Measurements from ENCODE around the gene ATP2B3.
"Not testable (repeated sequence)": the region's sequence is repeated elsewhere in the genome, so short reads cannot be mapped to it uniquely, and the experiment has no call there.

Gene ATP2B3

DNA sequence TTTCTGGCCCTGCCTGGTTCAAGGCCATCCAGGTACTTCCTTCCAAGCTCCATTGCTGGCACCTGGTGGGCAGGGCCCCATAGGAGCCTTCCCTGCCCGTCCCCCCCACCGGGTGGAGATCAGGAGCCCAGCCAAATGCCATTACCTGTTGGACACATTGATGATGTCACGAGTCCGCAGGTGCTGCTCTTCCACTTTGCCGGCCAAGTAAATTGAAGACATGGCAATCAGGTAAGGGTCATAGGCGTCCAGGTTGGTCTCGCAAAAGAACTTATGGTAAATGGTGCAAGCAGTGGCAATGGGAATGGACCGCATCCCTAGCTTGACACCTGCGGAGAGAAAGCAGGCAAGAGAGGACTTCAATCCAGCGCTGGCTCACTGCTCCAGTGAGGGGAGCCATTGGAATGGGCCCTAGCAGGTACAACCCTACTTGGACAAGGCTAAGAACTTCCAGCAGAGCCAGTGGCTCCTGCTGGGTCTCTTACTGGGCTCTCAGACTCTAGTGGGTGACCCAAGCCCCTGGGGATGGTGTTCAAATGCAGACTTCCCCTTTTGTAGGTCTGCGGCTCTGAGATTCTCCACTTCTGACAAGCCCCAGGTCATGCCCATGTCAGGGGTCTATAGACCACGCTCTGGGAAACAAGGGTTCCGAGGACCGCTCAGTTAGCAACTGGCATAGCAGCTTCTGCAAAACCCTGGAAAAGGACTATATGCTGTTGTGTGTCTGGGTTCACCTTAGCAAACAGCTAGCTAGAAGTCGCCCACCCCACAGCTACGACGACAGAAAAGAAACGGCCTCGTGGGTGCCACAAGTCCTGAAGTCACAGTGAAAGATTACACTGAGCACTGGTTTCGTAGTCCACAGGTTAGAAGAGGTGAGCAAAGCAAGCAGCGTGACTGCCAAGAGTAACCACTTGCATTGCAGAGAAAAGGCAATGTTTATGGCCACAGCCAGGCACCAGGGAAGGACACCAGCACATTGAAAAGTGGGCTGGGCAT is 78.7 kb downstream of the ATP2B3 start:
- no peak for DNase-seq (ENCODE audit: low spot score)

DNA sequence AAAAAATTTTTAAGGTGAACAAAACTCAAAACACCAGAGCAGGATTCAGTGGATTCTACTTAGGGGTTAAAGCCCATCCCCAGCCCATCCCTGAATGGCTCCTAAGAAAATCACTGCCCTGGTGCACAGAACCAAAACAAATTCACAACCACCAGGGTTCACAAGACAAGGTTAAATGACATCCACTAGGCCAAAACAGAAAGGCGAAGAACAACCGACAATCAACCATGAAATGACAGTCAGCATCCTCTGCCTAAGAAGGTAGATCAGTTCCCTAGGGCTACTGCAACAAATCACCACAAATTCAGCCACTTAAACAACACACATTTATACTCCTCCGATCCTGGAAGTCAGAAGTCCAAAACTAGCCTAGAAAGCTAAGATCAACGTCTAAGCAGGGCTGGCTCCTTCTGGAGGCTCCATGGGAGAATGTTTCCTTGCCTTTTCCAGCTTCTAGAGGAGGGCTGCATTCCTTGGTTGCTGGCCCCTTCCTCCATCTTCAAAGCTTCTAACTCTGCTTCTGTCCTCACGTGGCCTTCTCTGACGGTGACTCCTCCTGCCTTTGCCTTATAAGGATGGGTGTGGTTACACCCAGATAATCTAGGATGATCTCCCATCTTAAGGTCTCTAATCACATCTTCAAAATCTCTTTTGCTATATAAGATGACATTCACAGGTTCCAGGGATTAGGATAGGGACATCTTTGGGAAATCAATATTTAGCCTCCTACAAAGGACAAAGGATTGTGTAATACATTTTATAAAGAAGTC is 79.7 kb downstream of the ATP2B3 start:
- DNase-seq (ENCODE audit: low spot score): peak; percentile 19

DNA sequence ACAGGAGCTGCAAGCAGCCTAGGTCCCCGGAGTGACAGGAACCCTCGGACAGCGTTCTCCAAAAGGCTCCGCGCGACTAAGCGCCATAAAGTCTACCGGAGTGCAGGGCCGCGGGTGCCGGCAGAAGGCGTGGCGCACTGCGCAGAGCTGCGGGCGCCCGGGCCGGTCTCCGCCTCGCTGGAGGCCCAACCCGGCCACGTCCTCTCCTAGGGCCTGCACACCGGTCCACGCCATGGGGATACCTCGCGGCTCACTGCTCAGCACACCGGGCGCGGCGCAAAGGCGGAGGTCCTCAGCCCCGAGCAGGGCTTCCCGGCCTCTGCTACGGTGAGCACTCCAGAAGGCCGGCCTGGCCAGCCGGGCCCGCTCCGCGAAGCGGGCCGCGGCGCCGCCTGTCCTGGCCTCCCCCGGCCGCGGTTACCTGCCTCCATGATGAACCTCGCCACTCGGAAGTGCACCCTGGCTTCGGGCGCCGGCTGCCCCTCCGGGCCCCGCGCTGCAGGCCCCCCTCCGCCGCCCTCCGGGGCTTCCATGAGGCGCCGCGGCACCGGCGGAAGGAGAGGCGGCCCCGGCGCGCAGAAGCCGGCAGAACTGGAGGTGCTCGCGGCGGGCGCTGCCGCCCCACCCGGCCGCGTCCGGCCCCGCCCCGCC is 81.2 kb downstream of the ATP2B3 start, which contains the start of gene CCNQ:
Gene CCNQ (minus strand): TSS at position 599 of the 651 bp plus-strand sequence. CDS start 66 bp downstream, at position 533.
- DNase-seq (ENCODE audit: low spot score): peak; percentile 12

DNA sequence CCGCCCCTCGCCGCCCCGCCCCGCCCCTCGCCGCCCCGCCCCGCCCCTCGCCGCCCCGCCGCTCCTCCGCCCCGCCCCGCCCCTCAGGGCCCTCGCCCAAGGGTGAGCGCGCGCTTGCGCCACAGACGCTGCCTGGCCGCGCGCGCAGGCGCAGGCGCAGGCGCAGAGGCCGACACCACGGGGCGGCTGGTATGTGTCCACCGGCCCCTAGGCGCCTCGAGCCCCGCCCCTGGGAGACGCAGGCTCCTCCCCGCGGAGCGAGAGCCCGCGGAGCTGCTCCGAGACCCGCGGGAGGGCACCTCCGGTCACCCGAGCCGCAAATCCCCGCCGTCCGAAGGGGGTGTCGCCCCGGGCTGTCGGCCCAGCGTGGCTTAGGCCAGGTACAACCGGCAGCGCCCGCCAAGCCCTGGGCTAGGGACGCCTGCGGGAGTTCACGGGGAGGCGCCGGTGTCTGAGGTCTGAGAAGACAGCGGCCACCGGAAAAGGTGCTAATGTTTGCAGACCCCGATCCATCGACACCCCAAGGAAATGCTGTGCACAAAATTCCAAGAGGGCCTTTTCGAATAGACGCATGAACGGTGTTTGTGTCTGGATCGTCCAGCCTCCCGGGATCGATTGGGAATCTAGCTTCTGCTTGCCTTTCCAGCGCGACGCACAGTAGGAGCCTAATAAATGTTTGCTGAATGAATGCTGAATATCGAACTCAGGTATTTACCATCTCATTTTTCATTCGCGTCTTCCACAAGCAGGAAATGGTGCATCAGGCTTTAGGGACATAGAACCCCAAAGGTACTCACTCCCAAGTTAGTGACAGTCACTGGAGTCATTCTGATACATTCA is 82.0 kb downstream of the ATP2B3 start:
- peak; percentile 87 for DNase-seq (ENCODE audit: low spot score)

DNA sequence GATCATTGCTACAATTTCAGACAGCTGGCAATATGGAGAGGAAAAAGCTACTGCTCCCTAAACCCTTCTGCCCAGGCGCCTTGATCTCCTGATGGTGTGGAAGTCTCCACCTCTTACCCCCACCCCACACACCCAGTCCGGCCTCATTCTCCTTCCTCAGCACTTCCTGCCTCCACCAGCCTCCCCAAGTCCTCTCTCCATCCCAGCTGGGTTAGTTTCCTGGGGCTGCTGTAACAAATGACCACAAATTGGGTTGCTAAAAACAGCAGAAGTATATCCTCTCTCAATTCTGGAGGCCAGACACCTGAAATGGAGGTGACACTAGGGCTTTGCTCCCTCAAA is 82.6 kb downstream of the ATP2B3 start:
- DNase-seq (ENCODE audit: low spot score): peak; percentile 24

DNA sequence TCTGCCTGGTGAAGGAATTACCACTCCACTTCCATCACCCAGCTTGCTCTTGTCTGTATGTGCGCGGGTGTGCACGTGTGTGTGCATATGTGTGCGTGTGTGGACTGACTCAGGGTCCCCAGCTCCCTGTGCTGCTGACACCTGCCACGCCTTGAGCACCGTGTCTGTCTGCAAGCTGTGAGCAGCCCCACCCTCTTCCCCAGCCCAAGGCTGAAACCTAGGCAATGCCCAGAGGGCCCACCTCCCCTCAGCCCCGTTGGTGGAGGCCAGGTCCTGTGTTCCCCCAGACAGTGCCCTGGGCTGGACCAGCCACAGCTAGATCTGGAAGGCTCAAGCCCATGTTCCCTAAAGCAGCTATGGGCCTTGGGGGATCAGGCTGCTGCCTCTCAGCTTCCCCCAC is 83.5 kb downstream of the ATP2B3 start:
- DNase-seq (ENCODE audit: low spot score): no peak

DNA sequence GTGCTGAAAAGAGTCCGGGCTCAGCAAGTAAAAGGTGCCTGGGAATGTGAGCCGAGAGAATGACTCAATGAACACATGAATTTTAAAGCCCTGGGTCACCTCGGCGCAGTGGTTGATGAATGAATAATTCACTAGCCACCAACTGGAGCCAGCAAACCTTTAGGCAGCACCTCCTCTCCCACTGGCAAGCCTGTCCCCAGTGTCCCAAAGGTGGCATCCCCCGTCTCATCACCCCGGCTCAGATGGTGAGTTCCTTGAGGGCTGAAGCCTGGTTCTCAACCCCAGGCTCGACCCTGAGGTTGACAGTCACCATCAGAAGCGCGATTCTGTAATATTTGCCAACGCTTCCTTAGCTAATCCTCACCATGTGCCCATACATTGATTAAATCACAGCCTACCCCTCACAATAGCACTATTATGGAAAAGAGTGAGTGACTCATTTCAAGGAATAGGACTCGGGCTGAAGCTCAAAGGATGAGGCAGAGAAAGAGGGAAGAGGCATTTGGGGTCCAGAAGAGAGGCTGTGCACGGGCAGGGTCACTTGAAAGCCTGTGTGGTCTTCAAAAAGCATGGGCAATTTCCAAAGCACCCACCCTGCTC is 84.2 kb downstream of the ATP2B3 start:
- no peak for DNase-seq (ENCODE audit: low spot score)

DNA sequence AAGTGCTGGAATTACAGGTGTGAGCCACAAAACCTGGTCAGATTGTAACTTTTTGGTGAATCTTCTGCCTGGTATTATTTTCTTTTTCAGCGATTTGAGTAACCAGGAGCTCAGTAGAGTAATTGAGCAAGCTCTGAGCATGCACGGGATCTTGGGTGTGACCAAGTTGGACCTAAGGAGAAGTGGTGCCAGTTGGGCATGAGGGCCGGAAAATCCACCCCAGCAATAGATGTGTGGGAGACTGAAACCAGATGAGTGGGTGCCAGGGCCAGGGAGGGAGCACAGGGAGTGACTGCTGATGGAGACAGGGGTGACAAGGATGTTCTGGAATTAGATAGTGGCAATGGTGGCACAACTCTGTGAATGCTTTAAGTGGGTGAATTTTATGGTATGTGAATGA is 85.2 kb downstream of the ATP2B3 start:
- no peak for DNase-seq (ENCODE audit: low spot score)

DNA sequence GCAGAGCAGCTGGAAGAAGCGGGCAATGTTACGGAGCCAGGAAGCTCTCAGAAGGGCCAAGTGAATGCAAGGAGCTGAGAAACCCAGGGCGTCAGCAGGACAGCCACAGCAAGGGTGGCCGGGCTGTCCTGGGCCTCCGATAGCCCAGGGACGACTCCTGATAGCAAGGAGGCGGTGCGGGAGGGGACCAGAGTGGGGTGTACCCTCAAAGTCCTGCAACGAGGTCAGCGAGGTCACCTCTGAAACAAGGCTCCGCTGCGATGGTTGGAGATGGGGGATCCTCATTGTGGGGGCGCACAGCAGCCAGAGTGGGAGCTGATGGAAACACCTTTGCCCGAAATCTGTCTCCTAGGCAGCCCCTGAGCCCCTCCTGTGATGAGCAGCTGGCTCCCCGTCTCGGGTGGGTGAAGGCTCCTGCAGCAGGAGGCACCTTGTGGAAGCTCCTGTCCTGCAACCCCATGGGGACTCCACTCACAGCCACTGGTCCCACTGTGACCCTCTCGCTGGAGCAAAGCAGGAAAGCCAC is 85.8 kb downstream of the ATP2B3 start:
- no peak for DNase-seq (ENCODE audit: low spot score)

DNA sequence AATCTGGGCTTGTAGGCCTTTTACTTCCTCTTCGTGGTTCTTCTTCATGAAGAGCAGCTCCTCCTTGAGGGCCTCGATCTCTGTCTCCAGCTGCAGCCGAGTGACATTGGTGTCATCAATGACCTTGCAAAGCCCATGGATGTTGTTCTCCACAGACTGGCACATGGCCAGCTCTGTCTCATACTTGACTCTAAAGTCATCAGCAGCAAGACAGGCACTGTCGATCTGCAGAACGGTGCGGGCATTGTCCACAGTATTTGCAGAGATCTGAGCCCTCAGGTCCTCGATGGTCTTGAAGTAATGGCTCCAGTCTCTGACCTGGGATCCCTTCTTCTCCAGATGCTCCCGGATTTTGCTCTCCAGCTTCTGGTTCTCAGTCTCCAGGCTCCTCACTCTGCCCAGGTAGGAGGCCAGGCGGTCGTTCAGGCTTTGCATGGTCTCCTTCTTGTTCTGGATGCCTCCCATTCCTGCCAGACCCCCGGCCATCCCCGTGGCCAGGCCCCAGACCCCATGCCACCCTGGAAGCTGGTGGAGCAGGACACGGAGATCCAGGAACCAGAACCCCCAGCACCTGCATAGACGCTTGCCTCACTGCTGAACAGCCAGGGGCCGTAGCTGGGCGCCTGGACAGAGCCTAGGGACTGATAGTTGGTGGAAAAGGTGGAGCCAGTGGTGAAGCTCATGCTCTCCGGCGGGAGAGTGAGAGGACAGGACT is 87.4 kb downstream of the ATP2B3 start:
- DNase-seq (ENCODE audit: low spot score): not testable (repeated sequence)

DNA sequence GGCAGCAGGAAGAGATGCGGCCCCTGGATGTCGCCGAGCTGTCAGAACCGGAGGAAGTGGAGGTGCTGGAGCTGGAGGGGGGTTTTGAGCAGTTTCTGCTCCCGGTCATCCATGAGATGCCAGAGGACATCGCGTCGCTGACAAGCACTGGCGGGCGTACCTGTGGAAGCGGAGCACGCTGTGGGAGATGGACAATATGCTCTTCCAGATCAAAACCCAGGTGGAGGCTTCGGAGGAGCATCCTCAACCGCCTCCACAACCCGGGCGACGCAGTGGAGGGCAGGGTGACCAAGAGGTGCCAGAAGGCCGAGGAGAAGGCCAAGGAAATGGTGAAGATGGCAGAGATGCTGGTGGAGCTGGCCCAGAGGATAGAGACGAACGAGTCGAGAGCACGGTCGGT is 89.1 kb downstream of the ATP2B3 start:
- DNase-seq (ENCODE audit: low spot score): no peak

DNA sequence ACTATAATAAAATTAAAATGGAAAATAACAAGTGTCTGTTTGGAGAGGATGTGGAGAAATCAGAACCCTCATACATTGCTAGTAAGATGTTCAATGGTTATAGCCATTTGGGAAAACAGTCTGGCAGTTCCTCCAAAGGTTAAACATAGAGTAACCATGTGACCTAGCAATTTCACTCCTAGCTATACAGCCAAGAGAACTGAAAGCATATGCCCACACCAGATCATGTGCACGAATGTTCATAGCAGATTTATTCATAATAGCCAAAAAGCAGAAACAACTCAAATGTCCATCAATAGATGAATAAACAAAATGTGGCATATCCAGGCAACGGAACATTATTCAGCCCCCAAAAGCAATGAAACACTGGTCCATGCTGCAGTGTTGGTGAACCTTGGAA is 90.9 kb downstream of the ATP2B3 start:
- DNase-seq (ENCODE audit: low spot score): no peak

DNA sequence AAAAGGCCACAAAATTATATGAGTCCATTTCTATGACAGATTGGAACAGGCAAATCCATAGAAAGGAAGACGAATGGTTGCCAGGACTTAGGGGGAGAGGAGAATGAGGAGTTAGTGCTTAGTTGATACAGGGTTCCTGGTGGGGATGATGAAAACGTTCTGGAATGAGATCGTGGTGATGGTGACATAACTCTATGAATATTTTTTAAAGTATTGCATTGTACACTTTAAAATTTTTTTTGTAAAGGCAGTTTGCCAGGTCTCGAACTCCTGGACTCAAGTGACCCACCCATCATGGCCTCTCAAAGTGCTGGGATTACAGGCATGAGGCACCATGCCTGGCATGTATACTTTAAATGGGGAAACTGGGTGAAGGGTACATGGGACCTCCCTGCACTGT is 91.4 kb downstream of the ATP2B3 start:
- no peak for DNase-seq (ENCODE audit: low spot score)

DNA sequence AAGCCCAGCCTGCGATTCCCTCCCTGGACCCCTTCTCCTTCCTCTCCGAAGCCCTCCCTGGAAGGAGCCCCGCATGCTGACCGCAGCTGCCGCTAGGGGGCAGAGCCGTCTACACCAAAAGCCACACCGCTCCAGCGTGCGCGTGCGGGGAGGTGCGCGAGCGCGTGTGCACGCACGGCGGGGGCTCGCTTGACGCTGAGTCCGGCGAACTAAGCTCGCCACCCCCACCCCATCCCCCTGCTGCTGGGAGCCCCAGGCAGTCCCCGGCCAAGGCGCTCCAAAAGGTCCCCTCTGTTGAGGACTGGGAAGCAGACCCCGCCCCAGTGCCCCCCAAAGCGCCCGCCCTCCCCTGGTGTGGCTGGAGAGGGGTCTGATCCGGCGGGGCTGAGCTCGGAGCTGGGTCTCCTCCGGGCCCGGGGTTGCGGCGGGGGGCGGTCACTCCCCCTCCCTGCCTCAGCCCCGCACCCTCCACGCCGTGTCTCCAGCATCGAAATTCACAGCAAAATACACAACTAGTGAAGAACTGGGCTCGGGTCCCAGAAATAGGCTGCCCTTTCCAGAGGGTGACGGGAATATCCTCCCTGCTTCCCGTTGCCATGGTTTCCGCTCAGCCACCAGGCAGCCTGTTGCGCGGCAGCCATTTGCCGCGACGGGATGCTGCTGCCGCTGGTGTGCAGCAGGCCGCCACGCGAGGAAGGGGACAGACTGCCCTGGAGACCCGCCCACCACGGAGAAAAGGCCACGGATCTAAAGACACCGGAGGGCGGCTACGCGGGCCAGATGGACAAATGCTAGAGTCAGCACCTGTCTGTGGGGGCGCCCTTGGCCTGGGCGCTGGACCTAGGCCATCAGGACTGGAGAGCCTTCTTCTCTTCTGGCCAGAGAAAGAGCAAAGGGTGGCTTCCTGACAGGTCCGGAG is 92.7 kb downstream of the ATP2B3 start:
- DNase-seq (ENCODE audit: low spot score): no peak

DNA sequence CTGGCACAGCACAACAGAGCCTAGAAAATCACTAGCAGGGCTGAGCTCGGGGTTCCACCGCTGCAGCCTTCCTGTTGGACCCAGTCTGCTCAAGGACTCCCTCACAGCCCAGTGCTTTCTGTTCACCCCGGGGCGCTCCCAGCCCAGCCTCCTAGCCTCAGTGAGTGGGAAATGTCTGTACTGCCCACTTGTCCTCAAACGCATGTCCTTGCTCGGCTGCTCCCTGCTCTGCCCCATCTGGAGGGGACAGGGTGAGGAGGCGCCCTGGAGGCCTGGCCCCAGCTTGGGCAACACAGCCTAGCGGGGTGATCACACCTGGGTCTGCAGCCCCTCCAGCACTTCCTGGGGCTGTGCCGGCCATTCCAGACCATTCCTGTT is 93.4 kb downstream of the ATP2B3 start:
- no peak for DNase-seq (ENCODE audit: low spot score)

DNA sequence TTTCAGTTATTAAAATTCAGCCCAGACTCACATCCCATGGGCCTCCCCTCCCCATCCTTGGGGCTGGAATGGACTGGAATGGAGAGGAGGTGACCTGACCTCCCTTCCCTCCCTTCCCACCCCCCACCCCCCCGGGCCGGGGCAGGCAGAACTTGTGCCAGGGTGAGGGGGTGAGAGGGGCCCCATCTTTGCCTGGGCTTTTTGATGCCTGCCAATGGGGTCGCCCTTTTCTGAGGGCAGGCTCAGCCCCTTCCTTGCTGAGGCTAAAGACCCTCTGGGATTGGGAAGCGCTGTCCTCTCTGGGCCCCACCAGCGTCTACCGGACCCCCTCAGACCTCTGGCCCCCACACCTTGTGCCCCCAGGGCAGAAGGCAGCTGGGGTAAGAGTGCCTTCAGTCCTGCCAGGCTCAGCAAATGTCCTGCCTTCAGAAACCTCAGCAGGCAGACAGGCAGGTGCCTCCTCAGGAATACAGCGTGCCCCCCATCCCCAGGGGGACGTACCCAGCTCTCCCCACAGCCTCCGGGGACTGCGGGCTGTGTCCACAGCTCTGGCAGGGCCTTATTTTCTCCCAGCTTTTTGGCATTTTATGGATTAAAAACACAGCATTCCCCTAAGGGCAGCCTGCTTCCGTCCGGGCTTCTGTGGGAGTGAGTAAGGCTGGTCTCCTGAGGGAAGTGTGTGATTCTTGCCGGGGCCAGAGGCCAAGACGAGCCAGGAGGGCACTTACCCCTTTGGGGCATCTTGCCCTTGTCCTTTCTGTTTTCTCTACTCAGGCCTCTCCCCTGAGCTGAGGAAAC is 94.1 kb downstream of the ATP2B3 start:
- no peak for DNase-seq (ENCODE audit: low spot score)

DNA sequence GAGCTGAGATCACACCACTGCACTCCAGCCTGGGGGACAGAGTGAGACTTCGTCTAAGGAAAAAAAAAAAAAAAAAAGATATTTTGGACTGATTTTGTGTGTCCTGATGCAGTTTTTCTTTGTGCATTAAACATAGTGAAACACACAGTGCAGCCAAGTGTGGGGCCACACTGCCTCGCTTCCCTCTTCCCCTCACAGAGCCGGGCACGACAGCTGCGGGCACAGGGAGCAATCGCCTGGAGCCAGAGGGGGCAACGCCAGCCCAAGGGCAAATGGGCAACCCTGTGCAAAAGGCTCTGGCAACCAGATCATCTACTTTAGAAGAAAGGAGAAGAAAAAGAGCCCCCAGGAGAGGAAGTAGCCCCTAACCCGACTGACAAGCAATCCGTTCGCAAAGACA is 95.0 kb downstream of the ATP2B3 start:
- no peak for DNase-seq (ENCODE audit: low spot score)

DNA sequence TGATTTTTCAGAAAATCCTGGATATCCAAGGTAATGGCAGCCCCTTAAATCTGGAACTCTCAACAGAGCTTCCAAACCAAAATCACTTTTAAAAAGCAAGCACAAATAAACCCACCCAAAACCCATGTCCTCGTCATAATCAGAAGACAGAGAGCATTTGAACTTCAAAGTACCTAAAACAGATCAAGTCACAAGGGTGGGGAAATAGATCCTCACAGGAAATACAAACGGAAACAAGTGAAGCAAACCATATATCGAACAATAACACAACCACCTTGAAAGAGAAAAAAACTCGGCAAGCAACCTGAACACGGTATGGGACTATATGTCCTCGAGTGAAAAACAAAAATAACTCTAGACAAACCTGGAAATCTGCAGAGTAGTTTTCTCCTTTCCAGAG is 97.4 kb downstream of the ATP2B3 start:
- DNase-seq (ENCODE audit: low spot score): no peak
